Loucy (cell line): ENCODE measurements around the gene GPR63.

ENCODE experiments used
- EZH2phosphoT487 ChIP-seq: fragments of 200-600 bp; IDR thresholded peaks from 2 replicates; pipeline ENCODE4 v1.6.1; 2018; ENCODE audit warnings: antibody characterized with exemption, mild to moderate bottlenecking, moderate library complexity, borderline replicate concordance
- TF ChIP-seq, protein P1 (sequence below): fragments of 200-600 bp; sonication (generic); conservative IDR thresholded peaks from 2 replicates; pipeline ENCODE4 v1.5.1; 2014; ENCODE audit warnings: mild to moderate bottlenecking, antibody characterized with exemption, low read length

- TF ChIP-seq, protein P1, sequence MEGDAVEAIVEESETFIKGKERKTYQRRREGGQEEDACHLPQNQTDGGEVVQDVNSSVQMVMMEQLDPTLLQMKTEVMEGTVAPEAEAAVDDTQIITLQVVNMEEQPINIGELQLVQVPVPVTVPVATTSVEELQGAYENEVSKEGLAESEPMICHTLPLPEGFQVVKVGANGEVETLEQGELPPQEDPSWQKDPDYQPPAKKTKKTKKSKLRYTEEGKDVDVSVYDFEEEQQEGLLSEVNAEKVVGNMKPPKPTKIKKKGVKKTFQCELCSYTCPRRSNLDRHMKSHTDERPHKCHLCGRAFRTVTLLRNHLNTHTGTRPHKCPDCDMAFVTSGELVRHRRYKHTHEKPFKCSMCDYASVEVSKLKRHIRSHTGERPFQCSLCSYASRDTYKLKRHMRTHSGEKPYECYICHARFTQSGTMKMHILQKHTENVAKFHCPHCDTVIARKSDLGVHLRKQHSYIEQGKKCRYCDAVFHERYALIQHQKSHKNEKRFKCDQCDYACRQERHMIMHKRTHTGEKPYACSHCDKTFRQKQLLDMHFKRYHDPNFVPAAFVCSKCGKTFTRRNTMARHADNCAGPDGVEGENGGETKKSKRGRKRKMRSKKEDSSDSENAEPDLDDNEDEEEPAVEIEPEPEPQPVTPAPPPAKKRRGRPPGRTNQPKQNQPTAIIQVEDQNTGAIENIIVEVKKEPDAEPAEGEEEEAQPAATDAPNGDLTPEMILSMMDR: no peak
- no peak for TF ChIP-seq EZH2phosphoT487
These were observed 4.1 kb upstream of the GPR63 start for GRCh38 chr6:96841345-96841744.
